ENCODE measurements around the gene KRAS.
"Not testable (repeated sequence)": the region's sequence is repeated elsewhere in the genome, so short reads cannot be mapped to it uniquely, and the experiment has no call there.

Gene KRAS

DNA sequence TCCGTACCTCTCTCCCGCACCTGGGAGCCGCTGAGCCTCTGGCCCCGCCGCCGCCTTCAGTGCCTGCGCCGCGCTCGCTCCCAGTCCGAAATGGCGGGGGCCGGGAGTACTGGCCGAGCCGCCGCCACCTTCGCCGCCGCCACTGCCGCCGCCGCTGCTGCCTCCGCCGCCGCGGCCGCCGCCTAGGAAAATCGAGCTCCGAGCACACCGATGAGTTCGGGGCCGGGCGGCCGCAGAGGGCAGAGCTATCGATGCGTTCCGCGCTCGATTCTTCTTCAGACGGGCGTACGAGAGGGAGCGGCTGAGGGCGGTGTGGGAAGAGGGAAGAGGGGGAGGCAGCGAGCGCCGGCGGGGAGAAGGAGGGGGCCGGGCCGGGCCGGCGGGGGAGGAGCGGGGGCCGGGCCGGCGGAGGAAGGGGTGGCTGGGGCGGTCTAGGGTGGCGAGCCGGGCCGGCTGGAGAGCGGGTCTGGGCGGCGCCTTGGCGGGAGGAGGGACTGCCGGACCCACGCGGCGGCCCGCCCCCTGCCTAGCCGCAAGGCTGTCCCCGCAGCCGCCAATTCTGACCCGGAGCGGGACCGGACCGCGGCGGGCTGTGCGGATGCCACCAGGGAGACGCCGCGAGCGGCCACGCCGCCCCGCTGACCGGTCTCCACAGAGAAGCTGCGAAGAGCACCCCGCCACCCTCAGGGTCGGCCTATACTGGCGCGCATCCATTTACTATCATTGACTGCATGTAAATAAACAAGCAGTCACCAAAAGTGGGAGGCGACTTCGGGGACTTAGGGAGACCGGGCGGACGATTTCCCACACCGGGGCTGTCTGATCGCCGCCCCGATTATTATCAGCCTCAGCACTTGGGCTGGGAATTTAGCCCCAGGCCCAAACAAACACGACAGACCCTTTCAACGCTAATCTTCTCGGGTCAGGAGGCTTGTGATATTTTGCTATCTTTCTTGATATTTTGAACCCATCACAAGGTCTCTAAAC is at the start of gene KRAS:
Gene KRAS, minus strand, starts transcription at position 186 of the 987 bp plus-strand sequence.
- DNase-seq: peak; percentile 95

GRCh38 chr12:25296381-25296780 is 45.7 kb upstream of the KRAS start:
- no peak for DNase-seq

- no peak for DNase-seq
Measured at GRCh38 chr12:25295361-25295760, 44.6 kb upstream of the KRAS start.

GRCh38 chr12:25293653-25294052 is 42.9 kb upstream of the KRAS start:
- no peak for DNase-seq

- not testable (repeated sequence) for DNase-seq
Measured at GRCh38 chr12:25292810-25293221, 42.1 kb upstream of the KRAS start.

- no peak for DNase-seq
Measured at GRCh38 chr12:25287610-25288009, 36.9 kb upstream of the KRAS start.

GRCh38 chr12:25286837-25287236 is 36.1 kb upstream of the KRAS start:
- no peak for DNase-seq

DNA sequence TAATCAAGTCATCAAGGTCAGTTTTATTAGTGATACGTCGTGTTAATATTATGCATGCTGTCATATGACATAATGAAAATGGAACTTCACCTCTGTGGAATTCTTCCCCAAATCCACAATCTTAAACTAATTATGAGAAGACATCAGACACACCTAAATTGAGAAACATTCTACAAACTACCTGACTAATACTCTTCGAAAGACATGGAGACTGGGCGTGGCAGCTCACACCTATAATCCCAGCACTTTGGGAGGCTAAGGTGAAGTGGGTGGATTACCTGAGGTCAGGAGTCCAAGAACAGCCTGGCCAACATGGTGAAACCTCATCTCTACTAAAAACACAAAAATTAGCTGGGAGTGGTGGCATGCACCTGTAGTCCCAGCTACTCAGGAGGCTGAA is 33.3 kb upstream of the KRAS start:
- DNase-seq: no peak

DNA sequence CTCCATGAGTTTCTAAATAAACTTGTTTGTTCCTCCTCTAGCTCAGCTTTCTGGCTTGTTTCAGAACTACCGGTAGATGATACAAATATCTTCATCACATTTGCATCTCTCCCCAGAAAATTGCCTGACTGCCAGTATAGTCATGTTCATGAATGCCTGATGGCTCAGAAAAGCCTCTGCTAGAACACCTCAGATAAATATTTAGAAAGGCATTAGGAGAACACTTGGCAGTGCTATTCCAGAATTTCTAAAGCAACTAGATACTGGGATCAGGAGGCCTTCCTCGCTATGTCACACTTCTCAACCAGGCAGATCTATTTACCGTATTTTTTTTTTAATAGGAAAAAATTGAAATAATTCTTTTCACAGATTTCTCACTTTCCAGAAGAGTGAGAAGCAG is 32.3 kb upstream of the KRAS start:
- no peak for DNase-seq

DNA sequence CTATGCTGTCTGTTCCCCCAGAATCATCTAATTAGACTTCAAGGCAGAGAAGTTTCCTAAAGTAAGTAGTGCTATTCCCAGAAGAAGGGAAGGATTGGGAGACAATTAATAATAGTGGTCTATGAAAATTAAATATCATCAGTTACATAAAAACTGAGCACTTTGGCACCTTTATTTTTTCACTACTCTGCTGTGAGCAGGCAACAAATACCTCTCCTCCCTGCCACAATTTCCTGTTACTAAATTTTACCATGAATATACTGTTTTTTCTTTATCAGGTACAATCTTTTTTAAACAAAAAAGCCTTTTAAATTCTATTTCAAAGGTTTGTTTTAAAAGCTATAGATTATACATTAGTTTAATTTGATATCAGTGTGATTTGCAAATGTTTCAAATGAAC is 29.4 kb upstream of the KRAS start:
- peak; percentile 21 for DNase-seq

GRCh38 chr12:25278269-25278668 is 27.5 kb upstream of the KRAS start:
- DNase-seq: no peak

DNA sequence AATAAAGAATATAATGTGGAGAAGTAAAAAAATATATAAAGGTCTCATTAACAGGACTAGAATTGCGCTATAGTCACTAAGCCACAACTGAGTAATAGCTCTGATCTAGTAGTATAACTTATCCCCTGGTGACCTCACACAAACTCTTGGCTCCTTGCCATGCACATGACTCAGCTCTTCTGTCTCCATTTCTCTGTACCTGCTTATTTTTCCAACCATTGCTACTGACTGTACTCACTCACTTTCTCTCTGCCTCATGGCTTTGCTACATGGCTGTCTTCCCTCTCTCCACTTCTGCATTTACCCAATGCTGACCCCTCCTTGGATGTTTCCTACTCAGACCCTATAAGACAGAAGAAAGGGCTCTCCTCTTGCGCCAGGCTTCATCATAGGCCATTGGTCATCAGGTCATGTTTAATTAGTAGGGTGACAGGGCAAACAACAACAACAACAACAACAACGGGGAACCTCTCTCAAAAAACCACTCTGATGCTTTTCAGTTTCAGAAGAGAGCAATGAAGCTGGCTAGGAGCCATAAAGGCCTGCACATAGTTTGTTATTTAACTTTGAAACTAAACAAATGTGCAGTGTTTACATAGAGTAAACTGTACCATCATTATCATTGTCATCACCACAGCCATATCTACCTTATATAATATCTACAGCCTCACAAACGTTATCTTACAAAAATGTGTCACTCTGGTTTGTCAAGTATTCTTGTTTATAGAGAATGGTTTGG is 25.6 kb upstream of the KRAS start:
- DNase-seq: no peak

DNA sequence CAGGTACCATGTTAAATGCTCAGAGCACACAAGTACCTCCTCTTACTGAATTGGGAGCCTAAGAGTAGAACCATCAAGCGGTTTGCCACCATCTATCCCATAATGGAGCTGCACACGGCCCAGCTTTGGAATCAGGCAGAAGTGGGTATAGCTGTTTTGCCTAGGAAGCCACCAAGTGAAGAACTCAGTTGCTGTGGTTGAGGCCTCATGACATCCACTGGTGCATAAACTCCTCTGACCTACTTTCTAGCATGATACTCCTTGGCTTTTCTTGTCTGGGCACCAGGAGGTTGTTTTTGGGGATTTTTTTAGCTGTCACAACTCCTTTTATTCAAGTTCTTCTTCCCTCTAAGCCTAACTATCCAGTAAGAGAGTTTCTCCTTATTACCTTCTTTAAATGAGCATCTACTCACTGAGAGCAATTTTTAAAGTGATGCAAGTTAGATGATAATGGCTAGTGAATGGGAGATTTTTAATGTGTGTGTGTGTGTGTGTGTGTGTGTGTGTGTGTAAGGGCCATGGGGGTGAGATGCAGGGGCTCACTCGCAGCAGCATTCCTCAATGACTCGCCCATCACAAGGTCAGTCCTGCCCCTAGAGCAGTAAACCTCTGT is 20.9 kb upstream of the KRAS start:
- DNase-seq: no peak

DNA sequence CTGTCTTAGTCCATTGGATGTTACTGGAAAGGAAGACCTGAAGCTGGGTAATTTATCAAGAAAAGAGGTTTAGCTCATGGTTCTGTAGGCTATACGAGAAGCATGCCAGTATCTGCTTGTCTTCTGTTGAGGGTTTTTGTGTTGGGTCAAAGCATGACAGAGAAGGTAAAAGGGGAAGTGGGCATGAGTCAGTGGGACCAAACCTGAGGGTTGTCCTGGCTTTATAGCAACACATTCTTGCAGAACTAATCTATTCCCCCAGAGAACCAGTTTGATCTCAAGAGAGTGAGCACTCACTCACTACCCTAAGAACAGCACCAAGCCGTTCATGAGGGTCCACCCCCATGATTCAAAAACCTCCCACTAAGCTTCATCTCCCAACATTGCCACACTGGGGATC is 19.0 kb upstream of the KRAS start:
- DNase-seq: no peak

GRCh38 chr12:25266497-25266896 is 15.8 kb upstream of the KRAS start:
- no peak for DNase-seq

- no peak for DNase-seq
Measured at GRCh38 chr12:25264862-25265261, 14.1 kb upstream of the KRAS start.

GRCh38 chr12:25264114-25264513 is 13.4 kb upstream of the KRAS start:
- no peak for DNase-seq

- DNase-seq: no peak
Measured at GRCh38 chr12:25263594-25263993, 12.9 kb upstream of the KRAS start.

DNA sequence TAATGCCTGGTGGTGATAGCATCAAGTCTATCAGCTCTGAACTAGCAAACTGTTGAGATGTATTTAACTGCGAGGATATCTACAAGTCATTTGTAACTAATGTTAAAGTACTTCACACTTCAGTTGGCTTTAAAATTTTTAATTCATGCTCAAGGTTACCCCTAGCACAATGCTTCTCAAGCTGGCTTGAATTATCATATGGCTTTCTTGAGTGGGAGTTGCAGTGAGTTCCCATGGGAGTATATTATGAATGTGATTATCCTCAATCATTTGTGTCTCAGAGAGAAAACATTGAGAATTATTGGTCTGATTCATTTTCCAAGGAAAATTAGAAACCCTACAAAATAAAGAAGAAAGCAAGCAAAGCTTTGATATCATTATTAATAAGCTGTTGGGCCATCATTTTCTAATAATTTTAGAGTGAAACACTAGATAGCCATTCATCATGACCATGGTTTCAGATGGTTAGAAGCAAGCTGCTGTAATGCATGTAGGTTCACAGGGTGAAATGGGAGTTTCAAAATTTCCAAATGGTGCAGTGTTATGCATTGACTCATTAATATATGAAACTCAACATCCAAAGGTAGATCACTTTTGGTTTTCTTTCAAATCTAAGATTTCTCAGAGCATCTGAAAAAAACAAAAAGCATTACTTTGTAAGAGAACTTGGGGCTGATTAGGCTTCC is 11.8 kb upstream of the KRAS start:
- DNase-seq: no peak

GRCh38 chr12:25257590-25258324 is 7.0 kb upstream of the KRAS start:
- no peak for DNase-seq

GRCh38 chr12:25256826-25257225 is 6.1 kb upstream of the KRAS start:
- DNase-seq: no peak

DNA sequence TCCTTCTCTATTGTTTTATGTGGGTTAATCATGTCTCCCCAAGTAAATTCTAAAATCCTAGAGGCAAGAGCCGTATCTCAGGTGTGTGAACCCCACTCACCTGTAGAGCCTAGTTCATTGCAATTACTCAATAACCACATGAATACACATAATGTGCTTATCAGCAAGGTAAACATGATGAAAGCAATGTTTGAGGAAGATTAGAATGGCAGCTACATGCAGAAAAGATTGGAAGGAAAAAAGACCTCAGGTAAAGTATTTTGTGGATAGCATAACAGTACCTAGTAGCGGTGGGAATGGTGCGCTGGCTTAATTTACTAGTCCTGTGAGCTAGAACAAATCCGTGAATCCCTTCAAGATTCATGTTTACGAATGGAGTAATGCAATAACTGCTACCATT is 5.3 kb upstream of the KRAS start:
- DNase-seq: no peak
